NCI-H2227 treated with DMSO at 0.1 percent for 48 hours (cell line): ENCODE results near the gene FBXO45.
"Not testable (repeated sequence)": the region's sequence is repeated elsewhere in the genome, so short reads cannot be mapped to it uniquely, and the experiment has no call there.

Experiments used
- DNase-seq: peaks from one replicate; lab custom pipeline; 2025; lab: John Stamatoyannopoulos, UW

FBXO45 gene

GRCh38 chr3:196557236-196557635, 11.2 kb upstream of the FBXO45 start:
- no peak for DNase-seq

- no peak for DNase-seq
Measured at GRCh38 chr3:196558476-196558875, 10.0 kb upstream of the FBXO45 start.

- no peak for DNase-seq
Measured at GRCh38 chr3:196559826-196560225, 8.6 kb upstream of the FBXO45 start.

GRCh38 chr3:196563721-196564225, 4.7 kb upstream of the FBXO45 start:
- DNase-seq, result no peak

GRCh38 chr3:196569003-196569516, 600 bp downstream of the FBXO45 start:
- no peak for DNase-seq

GRCh38 chr3:196570332-196570731, 1.9 kb downstream of the FBXO45 start:
- DNase-seq, result not testable (repeated sequence)

- DNase-seq, result no peak
Measured at GRCh38 chr3:196572389-196572788, 3.9 kb downstream of the FBXO45 start.

- no peak for DNase-seq
Measured at GRCh38 chr3:196585044-196585757, 16.7 kb downstream of the FBXO45 start.

GRCh38 chr3:196590279-196590678, 21.8 kb downstream of the FBXO45 start:
- no peak for DNase-seq

GRCh38 chr3:196596355-196596754, 27.9 kb downstream of the FBXO45 start:
- no peak for DNase-seq

- not testable (repeated sequence) for DNase-seq
Measured at GRCh38 chr3:196597971-196598733, 29.7 kb downstream of the FBXO45 start.

GRCh38 chr3:196599734-196600128, 31.3 kb downstream of the FBXO45 start:
- no peak for DNase-seq

GRCh38 chr3:196600359-196600758, 31.9 kb downstream of the FBXO45 start:
- no peak for DNase-seq

- DNase-seq, result no peak
Measured at GRCh38 chr3:196602673-196603072, 34.2 kb downstream of the FBXO45 start.

GRCh38 chr3:196603683-196604082, 35.2 kb downstream of the FBXO45 start:
- DNase-seq, result no peak

- DNase-seq, result peak; percentile 30
Measured at GRCh38 chr3:196604548-196604947, 36.1 kb downstream of the FBXO45 start.

GRCh38 chr3:196608693-196609092, 40.2 kb downstream of the FBXO45 start:
- no peak for DNase-seq

GRCh38 chr3:196609343-196609775, 40.9 kb downstream of the FBXO45 start:
- peak; percentile 14 for DNase-seq

- DNase-seq, result no peak
Measured at GRCh38 chr3:196609805-196610515, 41.5 kb downstream of the FBXO45 start.

- no peak for DNase-seq
Measured at GRCh38 chr3:196611761-196612483, 43.5 kb downstream of the FBXO45 start.

- DNase-seq, result not testable (repeated sequence)
Measured at GRCh38 chr3:196615234-196615633, 46.8 kb downstream of the FBXO45 start.

GRCh38 chr3:196617256-196617655, 48.8 kb downstream of the FBXO45 start:
- DNase-seq, result no peak
